Measurements from ENCODE around the gene RAI14. TPM values are rescaled to one million over a fixed set of nuclear protein-coding genes. Genes with fewer than 3 reads are reported as not detected.

The RAI14 gene
- total RNA-seq, 1 donor from 2014 or later = 260 TPM

GRCh38 chr5:34659168-34659567 is 3.0 kb downstream of the RAI14 start:
- Mint-ChIP-seq H3K9me3 (ENCODE audit: low read depth) (no peaks in the 10 kb centered on the region), H3K27me3 (ENCODE audit: low read depth) (no peaks in the 10 kb centered on the region), H3K36me3 (ENCODE audit: low read depth) (peaks cover 7% of the 10 kb centered on the region), H3K4me1 (ENCODE audit: low read depth) (peaks cover 62% of the 10 kb centered on the region), H3K27ac (ENCODE audit: unreplicated experiment) (peak overlapping the region; percentile 66), H3K4me3 (ENCODE audit: unreplicated experiment) (no peak overlapping the region)
- TF ChIP-seq CTCF (IDR thresholded peaks at IDR 0.05) = no peak
- no peak for DNase-seq (ENCODE audit: low spot score)

- Mint-ChIP-seq H3K9me3 (ENCODE audit: low read depth) (no peaks in the 10 kb centered on the region), H3K27ac (ENCODE audit: unreplicated experiment) (peak overlapping the region; percentile 88), H3K4me3 (ENCODE audit: unreplicated experiment) (peak overlapping the region; percentile 13), H3K36me3 (ENCODE audit: low read depth) (peaks cover 7% of the 10 kb centered on the region), H3K4me1 (ENCODE audit: low read depth) (peaks cover 53% of the 10 kb centered on the region), H3K27me3 (ENCODE audit: low read depth) (no peaks in the 10 kb centered on the region)
- no peak for TF ChIP-seq CTCF (IDR thresholded peaks at IDR 0.05)
- no peak for DNase-seq (ENCODE audit: low spot score)
These were observed 4.3 kb downstream of the RAI14 start for GRCh38 chr5:34660444-34660843.

DNA sequence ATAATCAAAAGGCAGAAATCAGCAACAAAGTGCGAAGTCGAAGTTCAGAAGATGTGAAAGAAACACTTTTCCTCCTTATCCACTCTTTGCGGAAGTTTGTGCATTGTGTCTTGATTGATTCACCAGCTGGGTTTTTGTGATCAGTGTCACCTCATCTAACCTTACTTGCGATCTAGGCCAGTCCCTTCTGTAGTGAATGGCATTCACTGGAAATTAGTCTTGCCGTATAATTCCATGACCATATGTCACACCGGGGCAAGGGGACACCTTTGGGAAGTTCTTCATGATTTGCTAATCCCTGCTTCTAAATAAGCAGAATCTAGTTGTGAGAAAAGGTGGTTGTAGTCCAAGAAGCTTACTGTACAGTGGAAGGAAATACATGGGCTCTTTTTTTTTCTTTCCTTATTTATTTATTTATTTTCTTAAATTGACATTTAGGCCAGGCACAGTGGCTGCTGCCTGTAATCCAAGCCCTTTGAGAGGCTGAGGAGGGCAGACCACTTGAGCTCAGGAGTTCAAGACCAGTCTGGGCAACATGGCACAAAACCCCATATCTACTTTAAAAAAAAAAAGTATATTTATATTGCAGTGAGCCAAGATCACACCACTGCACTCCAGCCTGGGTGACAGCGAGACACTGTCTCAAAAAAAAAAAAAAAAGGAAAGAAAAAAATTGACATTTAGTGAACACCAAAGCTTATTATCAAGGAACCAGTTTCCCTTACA is 7.8 kb downstream of the RAI14 start:
- Mint-ChIP-seq H3K27ac (ENCODE audit: unreplicated experiment) (no peak overlapping the region), H3K4me1 (ENCODE audit: low read depth) (peaks cover 43% of the 10 kb centered on the region), H3K27me3 (ENCODE audit: low read depth) (no peaks in the 10 kb centered on the region), H3K4me3 (ENCODE audit: unreplicated experiment) (no peak overlapping the region), H3K36me3 (ENCODE audit: low read depth) (peaks cover 8% of the 10 kb centered on the region), H3K9me3 (ENCODE audit: low read depth) (no peaks in the 10 kb centered on the region)
- TF ChIP-seq CTCF (IDR thresholded peaks at IDR 0.05) = no peak
- DNase-seq (ENCODE audit: low spot score) = no peak

GRCh38 chr5:34666392-34667080 is 10.4 kb downstream of the RAI14 start:
- peaks cover 40% of the 10 kb centered on the region for H3K4me1 Mint-ChIP-seq (ENCODE audit: low read depth)

More at GRCh38 chr5:34666392-34667080, 10.4 kb downstream of the RAI14 start:
- TF ChIP-seq CTCF (IDR thresholded peaks at IDR 0.05) = no peak
- Mint-ChIP-seq H3K4me3 (ENCODE audit: unreplicated experiment) (no peak overlapping the region), H3K27ac (ENCODE audit: unreplicated experiment) (peak overlapping the region; percentile 70), H3K36me3 (ENCODE audit: low read depth) (peaks cover 7% of the 10 kb centered on the region), H3K27me3 (ENCODE audit: low read depth) (no peaks in the 10 kb centered on the region), H3K9me3 (ENCODE audit: low read depth) (no peaks in the 10 kb centered on the region)
- no peak for DNase-seq (ENCODE audit: low spot score)
